ENCODE results near the gene HOMER2.

DNA sequence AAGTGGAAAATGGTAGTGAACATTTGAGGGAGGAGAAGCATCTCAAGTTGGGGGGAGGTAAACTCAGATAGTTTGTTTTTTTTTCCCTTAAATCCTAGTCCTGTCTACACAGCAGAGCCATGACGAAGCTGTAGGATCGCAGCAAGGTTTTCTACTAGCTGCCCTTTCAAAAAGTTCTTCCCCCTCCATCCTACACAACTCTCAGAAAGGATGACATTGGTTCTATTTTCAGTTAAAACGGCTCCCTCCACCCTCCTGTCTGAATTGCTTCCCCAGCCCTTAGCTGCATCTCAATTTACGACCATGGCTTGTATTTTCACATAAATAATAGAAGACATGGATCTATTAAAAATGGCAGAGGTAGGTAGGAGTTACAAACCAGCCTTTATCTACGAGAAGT is 2.2 kb downstream of the HOMER2 start:
- TF ChIP-seq, protein P1, sequence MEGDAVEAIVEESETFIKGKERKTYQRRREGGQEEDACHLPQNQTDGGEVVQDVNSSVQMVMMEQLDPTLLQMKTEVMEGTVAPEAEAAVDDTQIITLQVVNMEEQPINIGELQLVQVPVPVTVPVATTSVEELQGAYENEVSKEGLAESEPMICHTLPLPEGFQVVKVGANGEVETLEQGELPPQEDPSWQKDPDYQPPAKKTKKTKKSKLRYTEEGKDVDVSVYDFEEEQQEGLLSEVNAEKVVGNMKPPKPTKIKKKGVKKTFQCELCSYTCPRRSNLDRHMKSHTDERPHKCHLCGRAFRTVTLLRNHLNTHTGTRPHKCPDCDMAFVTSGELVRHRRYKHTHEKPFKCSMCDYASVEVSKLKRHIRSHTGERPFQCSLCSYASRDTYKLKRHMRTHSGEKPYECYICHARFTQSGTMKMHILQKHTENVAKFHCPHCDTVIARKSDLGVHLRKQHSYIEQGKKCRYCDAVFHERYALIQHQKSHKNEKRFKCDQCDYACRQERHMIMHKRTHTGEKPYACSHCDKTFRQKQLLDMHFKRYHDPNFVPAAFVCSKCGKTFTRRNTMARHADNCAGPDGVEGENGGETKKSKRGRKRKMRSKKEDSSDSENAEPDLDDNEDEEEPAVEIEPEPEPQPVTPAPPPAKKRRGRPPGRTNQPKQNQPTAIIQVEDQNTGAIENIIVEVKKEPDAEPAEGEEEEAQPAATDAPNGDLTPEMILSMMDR (IDR thresholded peaks at IDR 0.05) = no peak
- TF ChIP-seq ZFX (IDR thresholded peaks at IDR 0.05; ENCODE audit: borderline replicate concordance) = no peak
